ENCODE results near the gene ASTN2.

DNA sequence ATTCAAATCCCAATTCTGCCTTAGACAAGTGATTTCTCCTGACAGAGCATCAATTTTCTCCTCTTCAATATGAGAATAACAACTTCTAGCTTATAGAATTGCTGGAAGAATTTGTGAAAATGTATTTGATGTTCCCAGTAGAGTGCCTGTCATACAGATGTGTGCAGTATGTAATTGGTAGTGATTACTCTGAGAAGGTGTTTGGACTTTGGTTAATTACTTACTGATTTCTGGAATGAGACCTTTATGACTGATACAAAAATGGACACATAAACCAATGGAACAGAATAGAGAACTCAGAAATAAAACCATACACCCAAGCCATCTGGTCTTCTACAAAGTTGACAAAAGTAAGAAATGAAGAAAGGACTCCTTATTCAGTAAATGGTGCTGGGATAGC is 829.7 kb downstream of the ASTN2 start:
- TF ChIP-seq CTCF (conservative IDR thresholded peaks at IDR 0.05; ENCODE audit: low read depth in 2 of 2) (no peak), ZNF114 (CRISPR knock-in tag; IDR thresholded peaks at IDR 0.05) (no peak), EZH2 (IDR thresholded peaks at IDR 0.05; ENCODE audit: low read depth, unreplicated experiment) (no peak), POLR2AphosphoS5 (IDR thresholded peaks at IDR 0.05; ENCODE audit: low read depth) (no peak), CREB1 (CRISPR knock-in tag; IDR thresholded peaks at IDR 0.05; ENCODE audit: low read depth) (no peak), ZNF331 (CRISPR knock-in tag; IDR thresholded peaks at IDR 0.05; ENCODE audit: low read depth) (no peak)

All from GM23338 (cell line).